Esophagus squamous epithelium (tissue), 5 donors: ENCODE results near the gene RIOK3. TPM values are rescaled to one million over a fixed set of nuclear protein-coding genes. Genes with fewer than 3 reads are reported as not detected.

Experiments used
- DNase-seq: peaks from one replicate; lab custom pipeline; 2025; lab: John Stamatoyannopoulos, UW
- H3K27ac ChIP-seq, 4 donors: fragments of 200-600 bp; sonication (generic); one replicate each; pipeline ENCODE4 v1.5.1; 2016 to 2019; ENCODE audit warnings: mild to moderate bottlenecking in 1 of 4
- H3K27me3 ChIP-seq, 4 donors: fragments of 200-600 bp; sonication (generic); 1 replicate in 3 of 4; 2 replicates in 1 of 4; pipeline versions ENCODE4 v1.5.1 to v1.6.0; 2017 to 2021; ENCODE audit warnings: antibody characterized with exemption in 1 of 4
- H3K36me3 ChIP-seq, 3 donors: fragments of 200-600 bp; sonication (generic); one replicate each; pipeline ENCODE4 v1.5.1; 2016 to 2019
- H3K4me1 ChIP-seq, 3 donors: fragments of 200-600 bp; sonication (generic); one replicate each; pipeline ENCODE4 v1.5.1; 2017 to 2019
- H3K4me3 ChIP-seq, 4 donors: fragments of 200-600 bp; sonication (generic); 1 replicate in 3 of 4; 2 replicates in 1 of 4; pipeline ENCODE4 v1.5.1; 2016 to 2019; ENCODE audit warnings: mild to moderate bottlenecking in 2 of 4, moderate library complexity in 1 of 4
- H3K9me3 ChIP-seq, 3 donors: fragments of 200-600 bp; sonication (generic); one replicate each; pipeline ENCODE4 v1.5.1; 2016 to 2019
- CTCF ChIP-seq, 6 experiments: fragments of 450-650 bp in 4 of 6; fragments of 200-600 bp in 2 of 6; sonication (generic) in 2 of 6; IDR thresholded peaks; one replicate each; pipeline ENCODE4 v1.5.1; 2016 to 2019; ENCODE audit warnings: antibody characterized with exemption in 6 of 6, mild to moderate bottlenecking in 4 of 6, moderate library complexity in 4 of 6
- POLR2A ChIP-seq, 4 donors: fragments of 450-650 bp; IDR thresholded peaks; one replicate each; pipeline ENCODE4 v1.6.1; 2017; ENCODE audit warnings: antibody characterized with exemption in 4 of 4, mild to moderate bottlenecking in 4 of 4, moderate library complexity in 3 of 4
- WGBS, 2 donors: methylation state at CpG; one replicate each; pipeline ENCODE4 v1.1.5; 2018; 5-methylcytosine and 5-hydroxymethylcytosine counted together
- intact Hi-C: fragments of 100-400 bp; cut with DNase I; formaldehyde crosslinking; loops from one replicate; pipeline ENCODE4 v1.15.0; 2022
- total RNA-seq, 4 donors: library from RNA; depleted of rRNA; stranded (reverse); fragments of >200 nt; gene quantifications; one replicate each; pipeline ENCODE4 v1.1.0, GENCODE V29; 2016
- donor health status: DM: yes; HTN: yes; CAD: no.

Gene RIOK3
- total RNA-seq, 4 donors from 2014 or later: 58.4 to 140 (median 84.4) TPM

- WGBS, 2 donors: 48 to 54% methylated on average over 11 of the region's 11 CpGs
- DNase-seq: no peak
- no peaks in the 10 kb centered on the region for H3K9me3 ChIP-seq
- no peak overlapping the region for H3K4me3 ChIP-seq
- H3K36me3 ChIP-seq: no peaks in the 10 kb centered on the region
- peaks cover 3 to 42% (median 19%) of the 10 kb centered on the region in 3 donors for H3K4me1 ChIP-seq
- H3K27ac ChIP-seq: no peak overlapping the region
- no peaks in the 10 kb centered on the region for H3K27me3 ChIP-seq
- TF ChIP-seq CTCF (IDR thresholded peaks at IDR 0.05) (no peak), POLR2A (IDR thresholded peaks at IDR 0.05) (no peak)
- intact Hi-C loops: no loop called here
Measured at GRCh38 chr18:23499291-23499781, 46.2 kb downstream of the RIOK3 start.

GRCh38 chr18:23501626-23502025 lies 48.5 kb downstream of the RIOK3 start:
- intact Hi-C loops: no loop called here
- H3K27me3 ChIP-seq: no peaks in the 10 kb centered on the region
- H3K4me3 ChIP-seq: no peak overlapping the region
- no peak overlapping the region for H3K27ac ChIP-seq
- TF ChIP-seq CTCF (IDR thresholded peaks at IDR 0.05): no peak
- no peak for TF ChIP-seq POLR2A (IDR thresholded peaks at IDR 0.05)
- DNase-seq: no peak
- H3K4me1 ChIP-seq: peaks cover 9 to 45% (median 23%) of the 10 kb centered on the region in 3 donors
- 87 to 88% methylated on average over 6 of the region's 6 CpGs for WGBS, 2 donors
- H3K36me3 ChIP-seq: peaks cover 0 to 8% (median 0%) of the 10 kb centered on the region in 3 donors
- H3K9me3 ChIP-seq: no peaks in the 10 kb centered on the region

- WGBS, 2 donors: 23 to 28% methylated on average over 4 to 6 of the region's 6 CpGs
- Histone ChIP-seq H3K9me3 (no peaks in the 10 kb centered on the region), H3K4me1 (peaks cover 9 to 49% (median 23%) of the 10 kb centered on the region in 3 donors), H3K27me3 (no peaks in the 10 kb centered on the region), H3K4me3 (peak overlapping the region; percentile 67 to 95 (median 85)), H3K27ac (peak overlapping the region; percentile 85 to 96 (median 93)), H3K36me3 (peaks cover 0 to 14% (median 0%) of the 10 kb centered on the region in 3 donors)
- intact Hi-C loops: no loop called here
- TF ChIP-seq POLR2A (IDR thresholded peaks at IDR 0.05) (no peak), CTCF (IDR thresholded peaks at IDR 0.05) (no peak)
- no peak for DNase-seq
Measured at GRCh38 chr18:23502516-23503037, 49.5 kb downstream of the RIOK3 start.

- peak; percentile 85 for DNase-seq
- intact Hi-C loops: no loop called here
- Histone ChIP-seq H3K9me3 (no peaks in the 10 kb centered on the region), H3K36me3 (peaks cover 0 to 21% (median 0%) of the 10 kb centered on the region in 3 donors), H3K4me3 (peak within 1 kb of the TSS; percentile 67 to 95 (median 85)), H3K4me1 (peaks cover 9 to 49% (median 23%) of the 10 kb centered on the region in 3 donors), H3K27ac (peak within 1 kb of the TSS; percentile 85 to 96 (median 93)), H3K27me3 (no peaks in the 10 kb centered on the region)
- peak in 3 of 4 donors; percentile 34 to 85 (median 74) for TF ChIP-seq POLR2A (IDR thresholded peaks at IDR 0.05)
- peak in 2 of 6 experiments; percentile 3 to 33 for TF ChIP-seq CTCF (IDR thresholded peaks at IDR 0.05)
- WGBS, 2 donors: 0 to 1% methylated on average over 4 to 15 of the region's 110 CpGs
Measured at GRCh38 chr18:23503038-23503962, 50.2 kb downstream of the RIOK3 start, which contains the start of gene RMC1. RMC1 (plus strand) TSS chr18:23503511; CDS start chr18:23503619, 108 bp downstream.
